Effector memory CD4-positive, alpha-beta T cell (primary cell): Measurements from ENCODE around the gene RAB17.

Experiments
- DNase-seq, 3 donors: peaks; one replicate each; pipeline ENCODE4 v3.0.0-alpha.2; 2020
- H3K27ac ChIP-seq: 2 replicates; pipeline ENCODE4 v1.7.0; 2013; ENCODE audit warnings: mild to moderate bottlenecking, low read length, moderate library complexity; ENCODE audit not compliant: insufficient read depth, poor library complexity, severe bottlenecking
- H3K27me3 ChIP-seq: replicated peaks from 2 replicates; pipeline ENCODE4 v1.7.0; 2013; ENCODE audit warnings: mild to moderate bottlenecking, low read length; ENCODE audit not compliant: insufficient read depth, control insufficient read depth, poor library complexity, severe bottlenecking
- H3K36me3 ChIP-seq: 2 replicates; pipeline ENCODE4 v1.7.0; 2013; ENCODE audit warnings: mild to moderate bottlenecking, low read length, moderate library complexity; ENCODE audit not compliant: control insufficient read depth, insufficient read depth
- H3K4me1 ChIP-seq: 2 replicates; pipeline ENCODE4 v1.7.0; 2013; ENCODE audit warnings: low read length, mild to moderate bottlenecking; ENCODE audit not compliant: control insufficient read depth, insufficient read depth, poor library complexity, severe bottlenecking
- H3K4me3 ChIP-seq: 2 replicates; pipeline ENCODE4 v1.7.0; 2013; ENCODE audit warnings: low read length, low read depth, mild to moderate bottlenecking; ENCODE audit not compliant: insufficient read depth, poor library complexity, severe bottlenecking
- H3K9me3 ChIP-seq: 2 replicates; pipeline ENCODE4 v1.7.0; 2013; ENCODE audit warnings: mild to moderate bottlenecking, low read length, moderate library complexity; ENCODE audit not compliant: control insufficient read depth

Gene RAB17

GRCh38 chr2:237538001-237538720 is 52.4 kb downstream of the RAB17 start:
- H3K27ac ChIP-seq, result no peak overlapping the region
- H3K4me3 ChIP-seq, result no peak overlapping the region
- no peaks in the 10 kb centered on the region for H3K9me3 ChIP-seq
- H3K4me1 ChIP-seq, result no peaks in the 10 kb centered on the region
- H3K36me3 ChIP-seq, result no peaks in the 10 kb centered on the region
- no peaks in the 10 kb centered on the region for H3K27me3 ChIP-seq
- DNase-seq, result no peak

GRCh38 chr2:237536617-237537016 is 53.9 kb downstream of the RAB17 start:
- H3K27ac ChIP-seq, result no peak overlapping the region
- H3K27me3 ChIP-seq, result no peaks in the 10 kb centered on the region
- H3K36me3 ChIP-seq, result no peaks in the 10 kb centered on the region
- no peak for DNase-seq
- no peaks in the 10 kb centered on the region for H3K4me1 ChIP-seq
- no peaks in the 10 kb centered on the region for H3K9me3 ChIP-seq
- no peak overlapping the region for H3K4me3 ChIP-seq

GRCh38 chr2:237536083-237536415 is 54.5 kb downstream of the RAB17 start:
- Histone ChIP-seq H3K36me3 (no peaks in the 10 kb centered on the region), H3K4me3 (no peak overlapping the region), H3K9me3 (no peaks in the 10 kb centered on the region), H3K27ac (no peak overlapping the region), H3K27me3 (no peaks in the 10 kb centered on the region), H3K4me1 (no peaks in the 10 kb centered on the region)
- no peak for DNase-seq

GRCh38 chr2:237535385-237536082 is 55.0 kb downstream of the RAB17 start:
- Histone ChIP-seq H3K27ac (no peak overlapping the region), H3K4me1 (no peaks in the 10 kb centered on the region), H3K9me3 (no peaks in the 10 kb centered on the region), H3K27me3 (no peaks in the 10 kb centered on the region), H3K36me3 (no peaks in the 10 kb centered on the region), H3K4me3 (no peak overlapping the region)
- no peak for DNase-seq

GRCh38 chr2:237534380-237534779 is 56.2 kb downstream of the RAB17 start:
- no peak overlapping the region for H3K4me3 ChIP-seq
- H3K4me1 ChIP-seq, result no peaks in the 10 kb centered on the region
- no peak for DNase-seq
- no peaks in the 10 kb centered on the region for H3K9me3 ChIP-seq
- no peaks in the 10 kb centered on the region for H3K27me3 ChIP-seq
- no peak overlapping the region for H3K27ac ChIP-seq
- H3K36me3 ChIP-seq, result no peaks in the 10 kb centered on the region

GRCh38 chr2:237533668-237534161 is 56.8 kb downstream of the RAB17 start:
- Histone ChIP-seq H3K4me1 (no peaks in the 10 kb centered on the region), H3K4me3 (no peak overlapping the region), H3K27ac (no peak overlapping the region), H3K9me3 (no peaks in the 10 kb centered on the region), H3K27me3 (no peaks in the 10 kb centered on the region), H3K36me3 (no peaks in the 10 kb centered on the region)
- DNase-seq, result no peak

- Histone ChIP-seq H3K9me3 (no peaks in the 10 kb centered on the region), H3K4me1 (no peaks in the 10 kb centered on the region), H3K27me3 (no peaks in the 10 kb centered on the region), H3K4me3 (no peak overlapping the region), H3K36me3 (no peaks in the 10 kb centered on the region), H3K27ac (no peak overlapping the region)
- no peak for DNase-seq
Measured at GRCh38 chr2:237532160-237532559, 58.4 kb downstream of the RAB17 start.

GRCh38 chr2:237530472-237531433 is 59.8 kb downstream of the RAB17 start:
- Histone ChIP-seq H3K4me3 (no peak overlapping the region), H3K27me3 (no peaks in the 10 kb centered on the region), H3K4me1 (no peaks in the 10 kb centered on the region), H3K36me3 (no peaks in the 10 kb centered on the region), H3K27ac (no peak overlapping the region), H3K9me3 (no peaks in the 10 kb centered on the region)
- DNase-seq, result no peak

- DNase-seq, result no peak
- H3K4me3 ChIP-seq, result no peak overlapping the region
- H3K4me1 ChIP-seq, result no peaks in the 10 kb centered on the region
- H3K9me3 ChIP-seq, result no peaks in the 10 kb centered on the region
- H3K27ac ChIP-seq, result no peak overlapping the region
- no peaks in the 10 kb centered on the region for H3K27me3 ChIP-seq
- H3K36me3 ChIP-seq, result no peaks in the 10 kb centered on the region
Measured at GRCh38 chr2:237529452-237530402, 60.8 kb downstream of the RAB17 start.
